ENCODE measurements around the gene KSR2. TPM values are rescaled to one million over a fixed set of nuclear protein-coding genes. Genes with fewer than 3 reads are reported as not detected.

KSR2 gene
- total RNA-seq, 1 experiment from 2014 or later = 1.3 TPM

GRCh38 chr12:117622741-117623140, 346.0 kb downstream of the KSR2 start:
- H3K79me1 ChIP-seq (ENCODE audit: insufficient read depth, low read depth, low read length, poor library complexity, severe bottlenecking) = no peaks in the 10 kb centered on the region
- no peak overlapping the region for H4K91ac ChIP-seq (ENCODE audit: insufficient read length, low read depth, low read length)
- no peak for TF ChIP-seq CTCF (conservative IDR thresholded peaks at IDR 0.05)
- H2BK120ac ChIP-seq (ENCODE audit: low read depth, low read length, poor library complexity, severe bottlenecking) = no peak overlapping the region
- H3K23me2 ChIP-seq (ENCODE audit: insufficient read length, low read depth, low read length, poor library complexity, severe bottlenecking) = no peaks in the 10 kb centered on the region
- H3K27me3 ChIP-seq (ENCODE audit: insufficient read depth, low read length) = no peaks in the 10 kb centered on the region
- no peak overlapping the region for H2BK15ac ChIP-seq (ENCODE audit: low read depth, low read length)
- no peak overlapping the region for H3K14ac ChIP-seq (ENCODE audit: insufficient read depth, low read length)
- DNase-seq = no peak
- no peak overlapping the region for H3K23ac ChIP-seq (ENCODE audit: insufficient read length, low read depth, low read length)
- H4K5ac ChIP-seq (ENCODE audit: insufficient read length, low read depth, low read length) = no peak overlapping the region
- no peak overlapping the region for H2AFZ ChIP-seq (ENCODE audit: low read length)
- no peaks in the 10 kb centered on the region for H3K4me1 ChIP-seq (ENCODE audit: insufficient read depth, low read length)
- H3K79me2 ChIP-seq (ENCODE audit: insufficient read depth, low read length) = no peaks in the 10 kb centered on the region
- no peak overlapping the region for H3K4ac ChIP-seq (ENCODE audit: low read depth, low read length)
- H2BK5ac ChIP-seq (ENCODE audit: insufficient read length, low read length) = no peak overlapping the region
- no peak overlapping the region for H3K27ac ChIP-seq (ENCODE audit: insufficient read length, low read depth, low read length)
- H4K20me1 ChIP-seq (ENCODE audit: control insufficient read depth, insufficient read depth, insufficient read length) = no peaks in the 10 kb centered on the region
- H3K56ac ChIP-seq (ENCODE audit: insufficient read length, low read depth, low read length) = no peak overlapping the region
- H3K27ac Mint-ChIP-seq = no peak overlapping the region
- H2AK5ac ChIP-seq (ENCODE audit: insufficient read length, low read length) = no peak overlapping the region
- no peak overlapping the region for H2BK20ac ChIP-seq (ENCODE audit: low read depth, low read length, poor library complexity, severe bottlenecking)
- H3K4me2 ChIP-seq (ENCODE audit: insufficient read depth, insufficient read length, low read length) = no peak overlapping the region
- H3K9ac ChIP-seq (ENCODE audit: extremely low read depth, insufficient read length, low read length) = no peak overlapping the region
- no peak overlapping the region for H4K8ac ChIP-seq (replicated peaks; ENCODE audit: insufficient read length, low read depth, low read length)
- H2BK12ac ChIP-seq (ENCODE audit: insufficient read length, low read depth, low read length) = no peak overlapping the region
- H3K36me3 Mint-ChIP-seq (ENCODE audit: insufficient read depth in 1 of 3, low read depth in 3 of 3) = peaks cover 0 to 2% (median 0%) of the 10 kb centered on the region in 3 experiments; a peak in 2 of 7 replicates
- no peak overlapping the region for H3K18ac ChIP-seq (ENCODE audit: insufficient read length, low read depth, low read length)
- peaks cover 2% of the 10 kb centered on the region; the same call in 1 of the 2 replicates for H3K27me3 Mint-ChIP-seq (ENCODE audit: low read depth)
- H3K9me3 Mint-ChIP-seq = no peaks in the 10 kb centered on the region
- H3K4me3 Mint-ChIP-seq = no peak overlapping the region
- H3K9me3 ChIP-seq (ENCODE audit: control insufficient read depth, low read depth, low read length) = no peaks in the 10 kb centered on the region
- WGBS (ENCODE audit: extremely low coverage, insufficient read length, low lambda C conversion rate) = no CpG with 5 or more reads among the region's 1 CpG
- H3T11ph ChIP-seq (ENCODE audit: low read length) = no peak overlapping the region
- H3K4me1 Mint-ChIP-seq = no peaks in the 10 kb centered on the region

Measured in H9 (cell line).